DMS153 treated with DMSO at 0.1 percent for 48 hours (cell line): ENCODE measurements around the gene DNAJA2.

Experiments used
- DNase-seq: peaks from one replicate; lab custom pipeline; 2025; ENCODE audit not compliant: unreplicated experiment; lab: John Stamatoyannopoulos, UW

Gene DNAJA2

DNA sequence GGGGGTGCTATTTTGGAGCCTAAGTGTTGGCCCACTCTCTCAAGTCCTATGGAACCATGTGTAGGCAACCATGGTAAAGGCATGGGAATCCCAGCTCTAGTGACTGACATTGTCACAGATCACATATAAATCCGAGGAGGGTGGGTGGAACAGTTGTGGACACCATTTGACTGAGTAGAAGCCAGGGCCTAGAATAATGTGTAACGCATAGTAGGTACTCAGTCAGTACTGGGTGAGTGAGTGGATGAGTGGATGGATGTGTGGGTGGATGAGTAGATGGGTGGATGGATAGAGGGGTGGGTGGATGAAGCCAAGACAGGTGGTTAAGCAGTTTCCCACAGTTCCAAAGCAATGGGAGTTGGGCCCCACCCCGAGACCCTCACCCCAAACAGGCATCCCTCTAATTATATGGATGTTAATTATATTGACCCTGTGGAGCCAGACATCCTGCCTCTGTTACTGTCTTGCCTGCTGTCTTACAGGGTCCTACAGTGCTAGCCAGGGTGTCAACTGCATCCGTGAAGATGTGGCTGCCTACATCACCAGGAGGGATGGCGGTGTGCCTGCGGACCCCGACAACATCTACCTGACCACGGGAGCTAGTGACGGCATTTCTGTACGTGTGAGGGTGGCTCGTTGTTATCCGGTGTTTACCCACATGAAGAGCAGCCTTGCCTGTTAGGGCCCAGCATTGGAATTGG, 67.0 kb downstream of the DNAJA2 start:
- DNase-seq: no peak
